Tibial nerve (tissue), 4 donors: ENCODE measurements around the gene PRPF38A. TPM values are rescaled to one million over a fixed set of nuclear protein-coding genes. Genes with fewer than 3 reads are reported as not detected.

Source experiments
- DNase-seq, 2 donors: peaks; one replicate each; pipeline ENCODE4 v3.0.0-alpha.2; 2019; ENCODE audit warnings: low spot score in 2 of 2
- H3K27ac ChIP-seq, 4 donors: fragments of 200-600 bp; sonication (generic) in 3 of 4; one replicate each; pipeline ENCODE4 v1.5.1; 2017 to 2019; ENCODE audit warnings: mild to moderate bottlenecking in 1 of 4
- H3K27me3 ChIP-seq, 2 donors: fragments of 200-600 bp; sonication (generic) in 1 of 2; one replicate each; pipeline versions ENCODE4 v1.5.1 to v1.6.0; 2017 to 2019
- H3K36me3 ChIP-seq, 3 donors: fragments of 200-600 bp; sonication (generic); one replicate each; pipeline ENCODE4 v1.5.1; 2018 to 2019
- H3K4me1 ChIP-seq, 4 donors: fragments of 200-600 bp; sonication (generic) in 3 of 4; one replicate each; pipeline ENCODE4 v1.5.1; 2017 to 2019
- H3K4me3 ChIP-seq, 4 donors: fragments of 200-600 bp; sonication (generic) in 3 of 4; one replicate each; pipeline ENCODE4 v1.5.1; 2017 to 2019; ENCODE audit warnings: mild to moderate bottlenecking in 1 of 4, moderate library complexity in 1 of 4
- H3K9me3 ChIP-seq, 4 donors: fragments of 200-600 bp; sonication (generic) in 3 of 4; one replicate each; pipeline ENCODE4 v1.5.1; 2017 to 2019
- CTCF ChIP-seq, 5 experiments: fragments of 200-600 bp in 3 of 5; fragments of 450-650 bp in 2 of 5; sonication (generic) in 3 of 5; IDR thresholded peaks; one replicate each; pipeline ENCODE4 v1.5.1; 2016 to 2019; ENCODE audit warnings: antibody characterized with exemption in 5 of 5, mild to moderate bottlenecking in 3 of 5, moderate library complexity in 2 of 5
- EP300 ChIP-seq, 2 donors: sonication (generic); formaldehyde crosslinking; IDR thresholded peaks; one replicate each; pipeline ENCODE4 v1.6.1; 2017; ENCODE audit warnings: antibody characterized with exemption in 2 of 2, mild to moderate bottlenecking in 1 of 2
- POLR2A ChIP-seq, 2 donors: fragments of 450-650 bp; IDR thresholded peaks; one replicate each; pipeline ENCODE4 v1.6.1; 2017; ENCODE audit warnings: antibody characterized with exemption in 2 of 2, mild to moderate bottlenecking in 2 of 2, moderate library complexity in 2 of 2
- WGBS, 2 donors: methylation state at CpG; one replicate each; pipeline ENCODE4 v1.1.5; 2018; 5-methylcytosine and 5-hydroxymethylcytosine counted together
- total RNA-seq, 4 donors: library from RNA; depleted of rRNA; stranded (reverse); fragments of >200 nt; gene quantifications; one replicate each; pipeline ENCODE4 v1.1.0, GENCODE V29; 2016

PRPF38A gene
- total RNA-seq, 4 donors from 2014 or later: 10.0 to 21.4 (median 14.4) TPM

DNA sequence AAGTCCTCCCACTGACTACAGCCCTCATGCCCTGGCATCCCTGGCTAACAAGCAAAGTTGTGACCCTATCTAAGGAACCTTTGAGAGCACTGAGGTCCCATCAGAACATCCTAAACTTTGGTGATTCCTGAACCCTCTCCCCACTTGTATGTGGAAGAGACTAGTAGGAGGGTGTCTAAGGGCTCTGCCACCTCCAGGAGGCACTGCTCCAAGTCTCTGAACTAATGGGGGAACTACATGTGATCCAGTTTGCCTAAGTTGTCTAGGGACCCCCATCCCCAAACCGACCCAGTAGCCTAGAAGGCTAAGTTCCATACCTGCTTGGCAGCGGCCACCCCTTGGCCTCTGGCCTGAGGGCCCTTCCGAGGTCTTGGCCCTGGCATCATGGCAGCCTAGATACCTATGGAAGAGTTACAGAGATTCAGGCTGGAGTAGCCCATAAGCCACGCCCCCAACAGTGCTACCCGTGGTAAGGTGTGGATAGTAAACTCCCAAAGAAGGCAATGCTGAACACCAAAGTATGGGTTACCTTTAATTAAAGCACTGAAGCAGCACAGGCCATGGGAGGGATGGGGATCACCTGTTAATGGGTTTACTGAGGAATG, 40.1 kb upstream of the PRPF38A start:
- no peaks in the 10 kb centered on the region for H3K9me3 ChIP-seq
- TF ChIP-seq CTCF (IDR thresholded peaks at IDR 0.05) (no peak), POLR2A (IDR thresholded peaks at IDR 0.05) (no peak)
- no peaks in the 10 kb centered on the region for H3K27me3 ChIP-seq
- H3K4me1 ChIP-seq: peaks cover 0 to 39% (median 16%) of the 10 kb centered on the region in 4 donors
- H3K4me3 ChIP-seq: peak overlapping the region in 1 of 4 donors; percentile 96
- peak overlapping the region in 3 of 4 donors; percentile 90 to 97 (median 97) for H3K27ac ChIP-seq
- 79 to 87% methylated on average over 5 of the region's 5 CpGs for whole genome bisulfite sequencing, 2 donors
- H3K36me3 ChIP-seq: peaks cover 1 to 41% (median 19%) of the 10 kb centered on the region in 3 donors
- no peak for DNase-seq

- peak overlapping the region; percentile 75 to 96 (median 88) for H3K4me3 ChIP-seq
- no peaks in the 10 kb centered on the region for H3K27me3 ChIP-seq
- H3K27ac ChIP-seq: peak overlapping the region; percentile 88 to 97 (median 94)
- no peaks in the 10 kb centered on the region for H3K9me3 ChIP-seq
- WGBS, 2 donors: 6 to 9% methylated on average over 22 of the region's 22 CpGs
- TF ChIP-seq EP300 (IDR thresholded peaks at IDR 0.05) (peak in 1 of 2 donors; percentile 48), POLR2A (IDR thresholded peaks at IDR 0.05) (peak in 1 of 2 donors; percentile 25), CTCF (IDR thresholded peaks at IDR 0.05) (no peak)
- peaks cover 0 to 39% (median 16%) of the 10 kb centered on the region in 4 donors for H3K4me1 ChIP-seq
- peak in 1 of 2 donors; percentile 44 for DNase-seq
- H3K36me3 ChIP-seq: peaks cover 0 to 32% (median 14%) of the 10 kb centered on the region in 3 donors
Observed at GRCh38 chr1:52365071-52365745, 39.2 kb upstream of the PRPF38A start.

DNA sequence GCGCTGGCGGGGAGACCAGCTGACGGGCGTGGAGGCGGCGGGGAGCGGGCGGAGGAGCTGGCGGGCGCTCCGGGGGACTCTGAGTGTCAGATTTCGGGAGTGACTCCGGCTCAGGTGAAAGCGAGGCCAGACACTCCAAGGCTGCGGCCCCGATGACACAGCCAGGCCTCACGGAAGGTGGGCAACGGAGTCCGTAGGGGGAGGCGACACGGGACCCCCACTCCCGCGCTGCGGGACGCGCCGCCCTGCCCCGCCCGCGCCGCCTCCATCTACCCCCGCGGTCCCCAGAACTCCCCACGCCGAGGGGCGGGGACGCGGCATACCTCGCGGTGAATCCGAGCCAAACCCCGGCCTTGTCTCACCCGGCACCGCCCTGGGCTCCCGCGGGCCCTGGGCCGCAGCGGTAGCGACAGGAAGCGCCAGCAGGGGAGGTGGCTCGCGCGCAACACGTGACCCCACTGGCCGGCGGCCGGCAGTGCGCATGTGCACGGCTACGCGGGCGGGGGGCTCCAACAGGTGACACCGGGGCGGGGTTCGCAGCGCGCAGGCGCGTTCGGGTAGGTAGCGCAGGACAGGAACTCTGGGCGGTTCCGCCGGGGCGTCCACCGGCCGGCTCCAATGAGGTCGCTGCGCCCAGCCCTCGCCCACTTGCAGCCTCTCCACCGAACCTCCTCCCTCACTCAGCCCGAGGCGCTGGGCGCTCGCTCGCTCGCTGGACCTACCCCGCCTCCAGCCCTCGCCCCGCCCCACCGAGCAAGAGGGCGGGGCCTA, 38.5 kb upstream of the PRPF38A start, which contains the start of gene CC2D1B:
Gene CC2D1B (minus strand): TSS at position 460 of the 771 bp plus-strand sequence. CDS start 1,585 bp downstream, outside the sequence.
- no peaks in the 10 kb centered on the region for H3K27me3 ChIP-seq
- H3K36me3 ChIP-seq: peaks cover 0 to 25% (median 9%) of the 10 kb centered on the region in 3 donors
- peak within 1 kb of the TSS; percentile 88 to 97 (median 94) for H3K27ac ChIP-seq
- TF ChIP-seq POLR2A (IDR thresholded peaks at IDR 0.05) (peak; percentile 77 to 92), CTCF (IDR thresholded peaks at IDR 0.05) (peak in 3 of 5 experiments; percentile 21 to 83 (median 82)), EP300 (IDR thresholded peaks at IDR 0.05) (peak; percentile 92 to 97)
- WGBS, 2 donors: 0 to 1% methylated on average over 21 to 40 of the region's 92 CpGs
- peak; percentile 93 to 95 for DNase-seq
- H3K4me3 ChIP-seq: peak within 1 kb of the TSS; percentile 75 to 96 (median 88)
- H3K9me3 ChIP-seq: no peaks in the 10 kb centered on the region
- peaks cover 0 to 36% (median 16%) of the 10 kb centered on the region in 4 donors for H3K4me1 ChIP-seq

DNA sequence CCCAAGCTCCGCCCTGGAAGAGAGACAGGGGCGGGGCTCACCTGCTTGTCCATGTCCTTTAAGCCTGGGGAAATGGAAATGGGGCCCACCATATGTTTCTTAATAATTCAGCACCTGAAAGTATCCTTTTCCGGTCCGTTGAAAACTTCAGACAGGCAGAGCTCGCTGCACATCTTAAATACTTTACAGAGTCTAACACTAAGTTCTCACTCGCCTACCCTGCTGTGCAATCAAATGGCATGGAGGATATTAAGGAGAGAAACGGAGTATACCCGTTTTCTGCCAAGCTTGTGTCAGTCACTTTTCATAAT, 37.9 kb upstream of the PRPF38A start:
- peak overlapping the region; percentile 88 to 97 (median 94) for H3K27ac ChIP-seq
- no peaks in the 10 kb centered on the region for H3K9me3 ChIP-seq
- DNase-seq: no peak
- TF ChIP-seq CTCF (IDR thresholded peaks at IDR 0.05): no peak
- TF ChIP-seq EP300 (IDR thresholded peaks at IDR 0.05): no peak
- TF ChIP-seq POLR2A (IDR thresholded peaks at IDR 0.05): no peak
- H3K4me3 ChIP-seq: peak overlapping the region; percentile 75 to 96 (median 88)
- peaks cover 0 to 20% (median 6%) of the 10 kb centered on the region in 3 donors for H3K36me3 ChIP-seq
- peaks cover 0 to 32% (median 16%) of the 10 kb centered on the region in 4 donors for H3K4me1 ChIP-seq
- H3K27me3 ChIP-seq: no peaks in the 10 kb centered on the region
- 19 to 22% methylated on average over 8 of the region's 8 CpGs for WGBS, 2 donors
